Smooth muscle cell (in vitro differentiated cells): ENCODE data around the gene ALOX5. TPM values are rescaled to one million over a fixed set of nuclear protein-coding genes. Genes with fewer than 3 reads are reported as not detected.
"Not testable (repeated sequence)": the region's sequence is repeated elsewhere in the genome, so short reads cannot be mapped to it uniquely, and the experiment has no call there.

Experiments used
- DNase-seq: peaks from one replicate; lab custom pipeline; 2025; ENCODE audit not compliant: unreplicated experiment; lab: John Stamatoyannopoulos, UW
- H2AFZ ChIP-seq: fragments of 200-600 bp; sonication (generic); 2 replicates; pipeline ENCODE4 v1.6.0; 2016; ENCODE audit warnings: antibody characterized with exemption, low read depth, mild to moderate bottlenecking
- H3F3A ChIP-seq: fragments of 200-600 bp; sonication (generic); 2 replicates; pipeline ENCODE4 v1.6.0; 2017; ENCODE audit warnings: antibody characterized with exemption, low read depth
- H3K27ac ChIP-seq: fragments of 200-600 bp; sonication (generic); 2 replicates; pipeline ENCODE4 v1.5.1; 2016; ENCODE audit warnings: low read depth, mild to moderate bottlenecking
- H3K27me3 ChIP-seq: fragments of 200-600 bp; sonication (generic); 2 replicates; pipeline ENCODE4 v1.6.1; 2016; ENCODE audit warnings: low read depth, mild to moderate bottlenecking
- H3K36me3 ChIP-seq: fragments of 200-600 bp; sonication (generic); 2 replicates; pipeline ENCODE4 v1.5.1; 2016; ENCODE audit warnings: low read depth
- H3K4me1 ChIP-seq: fragments of 200-600 bp; sonication (generic); 2 replicates; pipeline ENCODE4 v1.5.1; 2016; ENCODE audit warnings: low read depth
- H3K4me2 ChIP-seq: fragments of 200-600 bp; sonication (generic); 2 replicates; pipeline ENCODE4 v1.6.0; 2016; ENCODE audit warnings: mild to moderate bottlenecking
- H3K4me3 ChIP-seq: fragments of 200-600 bp; sonication (generic); 2 replicates; pipeline ENCODE4 v1.5.1; 2016; ENCODE audit warnings: mild to moderate bottlenecking
- H3K79me2 ChIP-seq: fragments of 200-600 bp; sonication (generic); 2 replicates; pipeline ENCODE4 v1.6.0; 2016; ENCODE audit warnings: low read depth, mild to moderate bottlenecking
- H3K9ac ChIP-seq: fragments of 200-600 bp; sonication (generic); 2 replicates; pipeline ENCODE4 v1.6.0; 2016; ENCODE audit warnings: low read depth
- H3K9me3 ChIP-seq: fragments of 200-600 bp; sonication (generic); replicated peaks from 2 replicates; pipeline ENCODE4 v1.5.1; 2016; ENCODE audit warnings: low read depth
- H4K20me1 ChIP-seq: fragments of 200-600 bp; sonication (generic); 2 replicates; pipeline ENCODE4 v1.6.0; 2016; ENCODE audit warnings: low read depth
- WGBS: methylation state at CpG from one replicate; pipeline ENCODE4 v1.1.7; 2016; ENCODE audit warnings: low lambda C conversion rate; 5-methylcytosine and 5-hydroxymethylcytosine counted together
- polyA plus RNA-seq: library from polyadenylated mRNA; unstranded; fragments of >200 nt; fragmentation: Nextera tagmentation; extraction: Ambion mirVana; gene quantifications from 2 replicates; pipeline ENCODE4 v1.2.1, GENCODE V29; 2016
- total RNA-seq: library from RNA; depleted of rRNA; stranded (reverse); fragments of >200 nt; gene quantifications from 2 replicates; pipeline ENCODE4 v1.2.3, GENCODE V29; 2014
- TF ChIP-seq, protein P1 (sequence below): fragments of 200-600 bp; sonication (generic); IDR thresholded peaks from 2 replicates; pipeline ENCODE4 v1.5.1; 2017; ENCODE audit warnings: borderline replicate concordance, mild to moderate bottlenecking, antibody characterized with exemption; ENCODE audit not compliant: insufficient read depth, poor library complexity, severe bottlenecking

The ALOX5 gene
- total RNA-seq (0.09 and 0.18 TPM in 2 replicates), polyA plus RNA-seq (0.27 TPM in 1 of 2 replicates, not detected in the other)

DNA sequence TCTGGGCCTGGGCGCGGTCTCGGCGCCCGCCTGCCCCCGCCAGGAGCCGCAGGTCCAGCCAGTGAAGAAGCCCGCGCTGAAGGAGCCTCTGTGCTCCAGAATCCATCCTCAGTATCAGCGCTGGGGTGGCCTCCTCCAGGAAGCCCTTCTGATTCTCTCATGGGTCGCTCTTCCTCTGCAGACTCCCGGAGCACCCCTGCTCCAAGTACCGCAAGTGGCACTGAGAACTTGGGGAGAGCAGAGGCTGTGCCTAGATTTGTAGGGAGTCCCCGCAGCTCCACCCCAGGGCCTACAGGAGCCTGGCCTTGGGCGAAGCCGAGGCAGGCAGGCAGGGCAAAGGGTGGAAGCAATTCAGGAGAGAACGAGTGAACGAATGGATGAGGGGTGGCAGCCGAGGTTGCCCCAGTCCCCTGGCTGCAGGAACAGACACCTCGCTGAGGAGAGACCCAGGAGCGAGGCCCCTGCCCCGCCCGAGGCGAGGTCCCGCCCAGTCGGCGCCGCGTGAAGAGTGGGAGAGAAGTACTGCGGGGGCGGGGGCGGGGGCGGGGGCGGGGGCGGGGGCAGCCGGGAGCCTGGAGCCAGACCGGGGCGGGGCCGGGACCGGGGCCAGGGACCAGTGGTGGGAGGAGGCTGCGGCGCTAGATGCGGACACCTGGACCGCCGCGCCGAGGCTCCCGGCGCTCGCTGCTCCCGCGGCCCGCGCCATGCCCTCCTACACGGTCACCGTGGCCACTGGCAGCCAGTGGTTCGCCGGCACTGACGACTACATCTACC lies at the start of gene ALOX5:
Gene ALOX5, plus strand, starts transcription at position 641 of the 774 bp plus-strand sequence. Its CDS starts 64 bp downstream, at position 705.
- TF ChIP-seq, protein P1, sequence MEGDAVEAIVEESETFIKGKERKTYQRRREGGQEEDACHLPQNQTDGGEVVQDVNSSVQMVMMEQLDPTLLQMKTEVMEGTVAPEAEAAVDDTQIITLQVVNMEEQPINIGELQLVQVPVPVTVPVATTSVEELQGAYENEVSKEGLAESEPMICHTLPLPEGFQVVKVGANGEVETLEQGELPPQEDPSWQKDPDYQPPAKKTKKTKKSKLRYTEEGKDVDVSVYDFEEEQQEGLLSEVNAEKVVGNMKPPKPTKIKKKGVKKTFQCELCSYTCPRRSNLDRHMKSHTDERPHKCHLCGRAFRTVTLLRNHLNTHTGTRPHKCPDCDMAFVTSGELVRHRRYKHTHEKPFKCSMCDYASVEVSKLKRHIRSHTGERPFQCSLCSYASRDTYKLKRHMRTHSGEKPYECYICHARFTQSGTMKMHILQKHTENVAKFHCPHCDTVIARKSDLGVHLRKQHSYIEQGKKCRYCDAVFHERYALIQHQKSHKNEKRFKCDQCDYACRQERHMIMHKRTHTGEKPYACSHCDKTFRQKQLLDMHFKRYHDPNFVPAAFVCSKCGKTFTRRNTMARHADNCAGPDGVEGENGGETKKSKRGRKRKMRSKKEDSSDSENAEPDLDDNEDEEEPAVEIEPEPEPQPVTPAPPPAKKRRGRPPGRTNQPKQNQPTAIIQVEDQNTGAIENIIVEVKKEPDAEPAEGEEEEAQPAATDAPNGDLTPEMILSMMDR, result no peak
- H3K9ac ChIP-seq, result no peak within 1 kb of the TSS
- 3% methylated on average over 19 of the region's 59 CpGs for WGBS
- DNase-seq, result no peak
- no peaks in the 10 kb centered on the region for H3K4me1 ChIP-seq
- no peaks in the 10 kb centered on the region for H4K20me1 ChIP-seq
- H3K79me2 ChIP-seq, result no peaks in the 10 kb centered on the region
- no peaks in the 10 kb centered on the region for H3K36me3 ChIP-seq
- no peaks in the 10 kb centered on the region for H3F3A ChIP-seq
- peaks cover 85% of the 10 kb centered on the region for H3K27me3 ChIP-seq
- peak within 1 kb of the TSS; percentile 40 for H3K4me3 ChIP-seq
- H3K9me3 ChIP-seq, result no peaks in the 10 kb centered on the region
- no peak within 1 kb of the TSS for H3K27ac ChIP-seq
- H3K4me2 ChIP-seq, result peak within 1 kb of the TSS; percentile 84
- H2AFZ ChIP-seq, result peak within 1 kb of the TSS; percentile 46

DNA sequence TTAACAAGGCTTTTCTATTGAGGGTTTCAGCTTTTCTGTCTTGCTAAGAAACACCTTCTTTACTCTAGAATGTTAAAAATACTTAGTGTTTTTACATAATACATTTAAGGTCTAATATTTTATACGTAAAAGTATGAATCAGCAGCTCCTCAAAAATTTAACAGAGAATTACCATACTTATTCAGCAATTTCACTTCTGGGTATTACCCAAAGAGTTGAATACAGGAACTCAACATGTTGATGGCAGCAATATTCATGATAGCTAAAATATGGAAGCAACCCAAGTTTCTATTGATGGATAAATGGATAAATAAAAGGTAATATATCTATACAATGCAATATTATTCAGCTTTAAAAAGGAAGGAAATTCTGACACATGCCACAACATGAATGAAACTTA lies 48.9 kb upstream of the ALOX5 start:
- Histone ChIP-seq H3K4me1 (no peaks in the 10 kb centered on the region), H3K9ac (no peak overlapping the region), H2AFZ (no peak overlapping the region), H3K27me3 (no peaks in the 10 kb centered on the region), H4K20me1 (no peaks in the 10 kb centered on the region), H3F3A (no peaks in the 10 kb centered on the region), H3K4me3 (no peak overlapping the region), H3K27ac (no peak overlapping the region), H3K79me2 (no peaks in the 10 kb centered on the region), H3K4me2 (no peak overlapping the region), H3K36me3 (no peaks in the 10 kb centered on the region), H3K9me3 (no peaks in the 10 kb centered on the region)
- 86% methylated on average over 1 of the region's 1 CpG for WGBS
- TF ChIP-seq, protein P1, result no peak
- DNase-seq, result no peak

DNA sequence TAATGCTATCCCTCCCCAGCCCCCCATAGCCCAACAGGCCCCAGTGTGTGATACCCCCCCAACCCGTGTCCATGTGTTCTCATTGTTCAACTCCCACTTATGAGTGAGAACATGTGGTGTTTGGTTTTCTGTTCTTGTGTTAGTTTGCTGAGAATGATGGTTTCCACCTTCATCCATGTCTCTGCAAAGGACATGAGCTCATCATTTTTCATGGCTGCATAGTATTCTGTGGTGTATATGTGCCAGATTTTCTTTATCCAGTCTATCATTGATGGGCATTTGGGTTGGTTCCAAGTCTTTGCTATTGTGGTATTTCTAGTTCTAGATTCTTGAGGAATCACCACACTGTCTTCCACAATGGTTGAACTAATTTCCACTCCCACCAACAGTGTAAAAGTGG lies 47.2 kb upstream of the ALOX5 start:
- not testable (repeated sequence) for H3K9ac ChIP-seq, H3K4me3 ChIP-seq, DNase-seq, H2AFZ ChIP-seq, H3K9me3 ChIP-seq, H3K27me3 ChIP-seq, H3K36me3 ChIP-seq, H3K27ac ChIP-seq, H3K4me2 ChIP-seq, H3F3A ChIP-seq, H3K4me1 ChIP-seq, H4K20me1 ChIP-seq, H3K79me2 ChIP-seq
- WGBS, result 93% methylated on average over 1 of the region's 1 CpG

DNA sequence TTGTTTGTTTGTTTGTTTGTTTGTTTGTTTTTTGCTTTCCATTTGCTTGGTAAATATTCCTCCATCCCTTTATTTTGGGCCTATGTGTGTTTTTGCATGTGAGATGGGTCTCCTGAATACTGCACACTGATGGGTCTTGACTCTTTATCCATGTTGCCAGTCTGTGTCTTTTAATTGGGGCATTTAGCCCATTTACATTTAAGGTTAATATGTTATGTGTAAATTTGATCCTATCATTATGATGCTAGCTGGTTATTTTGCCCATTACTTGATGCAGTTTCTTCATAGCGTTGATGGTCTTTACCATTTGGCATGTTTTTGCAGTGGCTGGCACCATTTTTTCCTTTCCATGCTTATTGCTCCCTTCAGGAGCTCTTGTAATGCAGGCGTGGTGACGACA lies 42.2 kb upstream of the ALOX5 start:
- H3K27me3 ChIP-seq, H3K36me3 ChIP-seq, H3K4me3 ChIP-seq, H2AFZ ChIP-seq, H3K9me3 ChIP-seq, H3F3A ChIP-seq, H3K9ac ChIP-seq, H3K27ac ChIP-seq, H3K79me2 ChIP-seq, DNase-seq, H3K4me2 ChIP-seq, H3K4me1 ChIP-seq, H4K20me1 ChIP-seq: not testable (repeated sequence)
- 85% methylated on average over 3 of the region's 3 CpGs for WGBS
